ENCODE data around the gene PHF20.

GRCh38 chr20:35978041-35978513, 206.3 kb downstream of the PHF20 start:
- TF ChIP-seq, protein P1, sequence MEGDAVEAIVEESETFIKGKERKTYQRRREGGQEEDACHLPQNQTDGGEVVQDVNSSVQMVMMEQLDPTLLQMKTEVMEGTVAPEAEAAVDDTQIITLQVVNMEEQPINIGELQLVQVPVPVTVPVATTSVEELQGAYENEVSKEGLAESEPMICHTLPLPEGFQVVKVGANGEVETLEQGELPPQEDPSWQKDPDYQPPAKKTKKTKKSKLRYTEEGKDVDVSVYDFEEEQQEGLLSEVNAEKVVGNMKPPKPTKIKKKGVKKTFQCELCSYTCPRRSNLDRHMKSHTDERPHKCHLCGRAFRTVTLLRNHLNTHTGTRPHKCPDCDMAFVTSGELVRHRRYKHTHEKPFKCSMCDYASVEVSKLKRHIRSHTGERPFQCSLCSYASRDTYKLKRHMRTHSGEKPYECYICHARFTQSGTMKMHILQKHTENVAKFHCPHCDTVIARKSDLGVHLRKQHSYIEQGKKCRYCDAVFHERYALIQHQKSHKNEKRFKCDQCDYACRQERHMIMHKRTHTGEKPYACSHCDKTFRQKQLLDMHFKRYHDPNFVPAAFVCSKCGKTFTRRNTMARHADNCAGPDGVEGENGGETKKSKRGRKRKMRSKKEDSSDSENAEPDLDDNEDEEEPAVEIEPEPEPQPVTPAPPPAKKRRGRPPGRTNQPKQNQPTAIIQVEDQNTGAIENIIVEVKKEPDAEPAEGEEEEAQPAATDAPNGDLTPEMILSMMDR (IDR thresholded peaks at IDR 0.05; ENCODE audit: poor library complexity, severe bottlenecking) = no peak
- TF ChIP-seq RAD21 (conservative IDR thresholded peaks at IDR 0.05) (no peak), EZH2 (IDR thresholded peaks at IDR 0.05; ENCODE audit: borderline replicate concordance, insufficient read depth, low read length, poor library complexity, severe bottlenecking) (no peak), TAF1 (IDR thresholded peaks at IDR 0.05; ENCODE audit: low read depth) (no peak), POLR2AphosphoS5 (IDR thresholded peaks at IDR 0.05) (no peak)
- TF ChIP-seq, protein P2, sequence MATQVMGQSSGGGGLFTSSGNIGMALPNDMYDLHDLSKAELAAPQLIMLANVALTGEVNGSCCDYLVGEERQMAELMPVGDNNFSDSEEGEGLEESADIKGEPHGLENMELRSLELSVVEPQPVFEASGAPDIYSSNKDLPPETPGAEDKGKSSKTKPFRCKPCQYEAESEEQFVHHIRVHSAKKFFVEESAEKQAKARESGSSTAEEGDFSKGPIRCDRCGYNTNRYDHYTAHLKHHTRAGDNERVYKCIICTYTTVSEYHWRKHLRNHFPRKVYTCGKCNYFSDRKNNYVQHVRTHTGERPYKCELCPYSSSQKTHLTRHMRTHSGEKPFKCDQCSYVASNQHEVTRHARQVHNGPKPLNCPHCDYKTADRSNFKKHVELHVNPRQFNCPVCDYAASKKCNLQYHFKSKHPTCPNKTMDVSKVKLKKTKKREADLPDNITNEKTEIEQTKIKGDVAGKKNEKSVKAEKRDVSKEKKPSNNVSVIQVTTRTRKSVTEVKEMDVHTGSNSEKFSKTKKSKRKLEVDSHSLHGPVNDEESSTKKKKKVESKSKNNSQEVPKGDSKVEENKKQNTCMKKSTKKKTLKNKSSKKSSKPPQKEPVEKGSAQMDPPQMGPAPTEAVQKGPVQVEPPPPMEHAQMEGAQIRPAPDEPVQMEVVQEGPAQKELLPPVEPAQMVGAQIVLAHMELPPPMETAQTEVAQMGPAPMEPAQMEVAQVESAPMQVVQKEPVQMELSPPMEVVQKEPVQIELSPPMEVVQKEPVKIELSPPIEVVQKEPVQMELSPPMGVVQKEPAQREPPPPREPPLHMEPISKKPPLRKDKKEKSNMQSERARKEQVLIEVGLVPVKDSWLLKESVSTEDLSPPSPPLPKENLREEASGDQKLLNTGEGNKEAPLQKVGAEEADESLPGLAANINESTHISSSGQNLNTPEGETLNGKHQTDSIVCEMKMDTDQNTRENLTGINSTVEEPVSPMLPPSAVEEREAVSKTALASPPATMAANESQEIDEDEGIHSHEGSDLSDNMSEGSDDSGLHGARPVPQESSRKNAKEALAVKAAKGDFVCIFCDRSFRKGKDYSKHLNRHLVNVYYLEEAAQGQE (IDR thresholded peaks at IDR 0.05; ENCODE audit: borderline replicate concordance) = no peak
